HuH-7 (cell line): ENCODE data around the gene CFAP97D2.
"Not testable (repeated sequence)": the region's sequence is repeated elsewhere in the genome, so short reads cannot be mapped to it uniquely, and the experiment has no call there.

Source experiments
- DNase-seq: peaks from one replicate; pipeline ENCODE4 v3.0.0; 2011; ENCODE audit warnings: low spot score

CFAP97D2 gene

DNA sequence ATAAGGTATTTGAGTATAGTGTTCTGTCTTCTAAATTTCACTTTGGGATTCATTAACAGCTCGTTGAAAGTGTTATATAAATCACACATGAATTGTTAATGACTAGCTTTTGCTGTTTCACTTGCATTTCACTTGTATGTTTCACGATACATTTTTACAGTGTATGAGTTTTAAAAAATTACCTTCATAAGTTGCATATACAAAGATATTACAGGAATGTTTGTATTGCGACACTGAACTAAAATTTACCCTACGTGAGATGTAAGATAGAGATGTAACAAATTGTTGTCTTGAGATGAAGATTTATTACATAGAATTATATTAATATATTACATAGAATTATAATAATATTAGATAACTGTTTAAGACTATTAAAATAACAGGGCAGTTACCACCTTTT is 57.2 kb downstream of the CFAP97D2 start:
- no peak for DNase-seq

DNA sequence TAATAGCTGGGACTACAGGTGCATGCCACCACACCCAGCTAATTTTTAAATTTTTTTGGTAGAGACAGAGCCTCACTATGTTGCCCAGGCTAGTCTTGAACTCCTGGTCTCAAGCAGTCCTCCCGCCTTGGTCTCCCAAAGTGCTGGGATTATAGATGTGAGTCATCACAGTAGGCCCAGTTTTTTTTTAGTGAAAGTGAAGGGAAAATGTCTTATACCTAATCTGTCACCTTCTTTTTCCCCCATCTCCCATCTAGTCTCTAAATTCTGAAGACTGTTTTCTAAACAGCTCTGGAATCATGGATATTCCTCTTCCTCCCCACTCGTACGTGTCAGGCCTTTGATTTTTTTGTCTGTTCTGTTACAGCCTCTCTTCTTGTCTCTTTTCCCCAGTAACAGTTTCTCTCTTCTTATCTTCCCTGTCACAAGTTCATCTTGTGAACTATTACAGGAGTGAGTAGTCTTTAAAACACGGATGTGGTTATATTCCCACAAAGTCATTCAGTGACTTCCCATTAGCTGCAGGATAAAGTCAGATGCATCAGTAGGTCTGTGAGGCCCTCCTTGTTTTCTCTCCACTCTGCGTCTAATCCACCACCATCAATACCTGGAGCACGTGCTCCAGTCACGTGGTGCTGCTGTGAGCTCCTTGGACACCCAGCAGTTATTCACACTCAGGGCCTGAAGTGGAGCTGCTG is 58.5 kb downstream of the CFAP97D2 start:
- no peak for DNase-seq

DNA sequence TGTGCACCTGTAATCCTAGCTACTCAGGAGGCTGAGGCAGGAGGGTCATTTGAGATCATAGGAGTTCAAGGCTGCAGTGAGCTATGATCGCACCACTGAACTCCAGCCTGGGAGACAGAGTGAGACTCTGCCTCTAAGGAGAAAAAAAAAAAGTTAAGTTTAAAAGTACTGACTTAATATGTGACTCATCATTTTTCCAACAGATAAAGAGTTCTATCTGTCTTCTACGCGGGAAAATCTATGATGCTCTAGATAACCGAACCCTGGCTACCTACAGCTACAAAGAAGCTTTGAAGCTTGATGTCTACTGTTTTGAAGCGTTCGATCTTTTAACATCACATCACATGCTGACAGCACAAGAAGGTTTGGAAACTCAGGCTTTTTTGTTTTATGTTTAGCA is 62.9 kb downstream of the CFAP97D2 start:
- DNase-seq = no peak

DNA sequence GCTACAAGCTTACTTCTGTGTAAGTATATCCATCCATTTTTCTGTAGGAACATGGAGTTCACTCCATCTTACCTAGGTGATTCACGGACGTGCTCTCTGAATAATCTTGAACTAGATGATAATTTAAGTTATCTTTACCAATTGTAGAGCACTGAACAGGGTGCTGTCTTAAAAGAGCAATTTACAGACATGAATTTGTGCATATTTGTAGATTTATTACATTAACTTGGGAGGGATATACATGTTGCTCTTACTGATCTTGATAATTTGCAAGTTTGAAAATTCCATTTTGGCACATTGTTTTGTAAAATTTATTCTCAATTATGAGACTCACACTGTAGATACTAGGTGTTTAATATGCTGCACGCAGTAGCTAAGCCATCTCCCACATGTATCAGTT is 64.9 kb downstream of the CFAP97D2 start:
- no peak for DNase-seq

DNA sequence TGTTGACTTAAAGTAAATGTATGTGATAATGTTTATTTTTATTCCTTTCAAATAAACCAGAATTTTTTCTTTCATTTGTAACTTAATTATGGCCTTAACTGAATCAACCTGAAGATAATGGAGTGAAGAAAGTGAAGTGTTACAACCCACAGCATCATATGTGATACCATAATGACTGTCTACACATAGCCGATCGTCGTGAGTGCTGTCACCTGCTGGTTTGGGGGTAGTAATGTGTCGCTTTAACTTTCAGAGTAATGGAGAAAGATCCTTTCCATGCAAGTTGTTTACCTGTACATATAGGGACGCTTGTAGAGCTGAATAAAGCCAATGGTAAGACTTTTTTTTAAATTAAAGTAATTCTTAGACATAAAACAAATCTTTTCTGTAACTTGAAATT is 65.6 kb downstream of the CFAP97D2 start:
- DNase-seq = no peak

DNA sequence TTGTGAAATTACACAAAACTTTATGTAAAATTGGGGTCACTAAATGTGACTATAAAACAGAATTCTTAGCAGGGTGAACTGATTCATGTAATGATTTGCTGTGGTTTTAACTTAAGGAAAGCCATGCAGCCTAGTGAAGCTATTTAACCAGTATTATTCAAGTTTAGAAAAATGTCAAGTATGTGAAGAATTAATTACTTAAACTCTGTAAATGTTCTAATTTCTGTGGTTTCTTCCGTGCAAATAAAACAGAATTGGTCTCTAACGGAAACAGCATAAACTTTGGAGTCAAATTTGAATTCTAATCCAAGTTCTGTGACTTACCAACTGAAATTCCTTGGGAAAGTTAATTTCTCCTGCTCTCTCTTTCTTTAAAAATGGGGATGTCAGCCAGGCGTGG is 69.0 kb downstream of the CFAP97D2 start:
- no peak for DNase-seq

DNA sequence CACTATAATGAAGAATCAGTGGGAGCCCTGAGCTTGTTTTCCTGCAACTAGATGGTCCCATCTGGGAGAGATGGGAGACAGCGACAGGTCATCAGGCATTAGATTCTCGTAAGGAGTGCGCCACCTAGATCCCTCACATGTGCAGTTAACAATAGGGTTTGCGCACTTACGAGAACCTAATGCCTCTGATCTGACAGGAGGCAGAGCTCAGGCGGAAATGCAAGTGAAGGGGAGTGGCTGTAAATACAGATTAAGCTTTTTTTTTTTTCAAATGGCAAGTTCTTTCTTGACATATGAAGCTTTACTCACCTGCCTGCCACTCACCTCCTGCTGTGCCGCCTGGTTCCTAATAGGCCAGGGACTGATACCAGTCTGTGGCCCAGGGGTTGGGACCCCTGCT is 70.0 kb downstream of the CFAP97D2 start:
- no peak for DNase-seq

DNA sequence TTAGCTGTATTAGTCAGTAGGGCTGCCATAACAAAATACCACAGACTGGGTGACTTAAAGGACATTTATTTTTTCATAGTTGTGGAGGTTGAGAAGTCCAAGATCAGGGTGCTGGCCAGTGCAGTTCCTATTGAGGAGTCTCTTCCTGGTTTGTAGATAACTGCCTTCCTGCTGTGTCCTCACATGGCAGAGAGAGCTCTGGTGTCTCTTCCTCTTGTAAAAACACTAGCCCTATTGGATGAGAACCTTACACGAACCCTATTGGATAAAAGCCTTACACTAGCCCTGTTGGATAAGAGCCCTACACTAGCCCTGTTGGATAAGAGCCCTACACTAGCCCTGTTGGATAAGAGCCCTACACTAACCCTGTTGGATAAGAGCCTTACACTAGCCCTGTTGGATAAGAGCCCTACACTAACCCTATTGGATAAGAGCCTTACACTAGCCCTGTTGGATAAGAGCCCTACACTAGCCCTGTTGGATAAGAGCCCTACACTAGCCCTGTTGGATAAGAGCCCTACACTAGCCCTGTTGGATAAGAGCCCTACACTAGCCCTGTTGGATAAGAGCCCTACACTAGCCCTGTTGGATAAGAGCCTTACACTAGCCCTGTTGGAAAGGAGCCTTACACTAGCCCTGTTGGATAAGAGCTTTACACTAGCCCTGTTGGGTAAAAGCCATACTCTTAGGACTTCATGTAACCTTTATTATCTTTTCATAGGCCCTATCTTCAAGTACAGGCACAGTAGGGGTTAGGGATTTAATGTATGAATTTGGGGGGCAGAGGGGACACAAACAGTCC is 72.8 kb downstream of the CFAP97D2 start:
- DNase-seq = not testable (repeated sequence)

DNA sequence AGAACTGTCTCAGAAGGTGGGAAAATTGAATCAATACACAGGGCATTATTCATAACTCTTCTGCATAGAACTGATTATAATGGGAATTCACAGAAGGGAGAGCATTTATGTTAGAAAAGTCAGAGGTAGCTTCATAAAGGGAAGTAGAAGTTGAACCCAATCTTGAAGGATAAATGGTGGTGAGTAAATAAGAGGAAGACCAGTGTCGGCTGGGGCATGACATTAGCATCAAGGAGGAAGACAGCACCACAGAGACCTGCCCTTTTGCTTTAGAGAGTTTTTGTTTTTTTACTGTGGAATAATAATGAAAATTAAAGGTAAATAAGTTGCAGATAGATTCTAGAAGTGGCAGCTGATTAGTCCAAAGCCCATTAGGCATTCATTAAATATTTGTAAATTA is 77.5 kb downstream of the CFAP97D2 start:
- DNase-seq = no peak

DNA sequence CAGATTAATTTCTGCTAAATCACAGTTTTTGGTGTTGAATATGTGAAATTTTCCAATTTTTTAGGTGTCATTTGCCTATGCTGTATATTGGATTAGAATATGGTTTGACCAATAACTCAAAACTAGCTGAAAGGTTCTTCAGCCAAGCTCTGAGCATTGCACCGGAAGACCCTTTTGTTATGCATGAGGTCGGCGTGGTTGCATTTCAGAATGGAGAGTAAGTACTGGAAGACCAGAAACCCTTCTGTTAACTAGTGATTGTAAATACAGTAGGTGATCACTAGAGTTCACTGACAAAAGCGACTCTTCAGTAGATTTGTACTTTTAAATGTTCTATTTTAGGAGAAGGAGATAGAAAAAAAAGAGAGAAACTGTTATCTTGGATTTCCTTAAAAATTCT is 78.0 kb downstream of the CFAP97D2 start:
- DNase-seq = no peak

DNA sequence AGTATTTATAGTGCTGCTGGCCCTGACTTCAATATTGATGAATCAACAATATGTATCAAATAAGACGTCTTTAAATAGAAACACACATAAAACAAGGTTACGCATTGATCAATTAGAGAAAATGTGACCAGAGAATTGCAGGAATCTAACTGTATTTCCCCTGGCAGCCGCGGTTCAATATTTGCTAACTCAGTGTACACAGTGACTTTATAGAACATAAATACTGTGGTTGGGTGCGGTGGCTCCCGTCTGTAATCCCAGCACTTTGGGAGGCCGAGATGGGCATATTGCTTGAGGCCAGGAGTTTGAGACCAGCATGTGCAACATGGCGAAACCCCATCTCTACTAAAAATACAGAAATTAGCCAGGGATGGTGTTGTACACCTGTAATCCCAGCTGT is 79.5 kb downstream of the CFAP97D2 start:
- DNase-seq = no peak

DNA sequence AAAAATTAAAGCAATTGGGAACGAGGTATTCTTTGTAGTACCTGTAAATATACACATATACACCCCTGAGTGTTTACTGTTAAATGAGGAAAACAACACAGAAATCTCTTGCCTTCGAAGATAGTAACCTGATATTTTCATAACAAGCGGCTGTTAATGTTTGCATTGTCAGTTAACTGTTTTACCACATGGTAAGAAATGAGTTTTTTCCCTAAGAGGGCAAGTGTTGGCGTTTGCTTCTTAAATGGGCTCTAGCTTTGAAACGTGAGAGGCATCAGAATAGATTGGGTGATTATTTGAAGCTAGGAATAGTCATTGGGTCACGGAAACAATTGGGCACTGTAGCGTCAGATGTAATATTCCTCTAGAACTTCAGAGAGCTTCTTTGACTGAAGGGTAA is 80.3 kb downstream of the CFAP97D2 start:
- no peak for DNase-seq

DNA sequence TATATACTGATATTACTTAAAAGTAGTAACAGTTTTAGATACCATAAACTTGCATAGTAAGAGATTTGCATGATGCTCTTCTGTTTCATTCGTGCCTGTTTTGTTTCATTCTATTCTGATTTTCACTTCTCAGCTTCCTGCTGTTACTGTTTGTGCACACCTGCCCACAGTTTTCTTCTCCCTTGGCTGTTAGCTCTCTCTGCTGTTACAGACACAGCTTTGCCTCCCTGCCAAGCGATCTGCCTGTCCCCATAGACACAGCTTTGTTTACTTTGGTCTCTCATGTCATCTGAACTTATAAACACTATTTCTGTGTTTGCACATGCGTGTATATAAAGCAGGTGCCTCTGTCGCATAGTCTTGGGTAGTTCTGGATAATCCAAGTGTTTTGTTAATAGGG is 80.9 kb downstream of the CFAP97D2 start:
- DNase-seq = no peak

DNA sequence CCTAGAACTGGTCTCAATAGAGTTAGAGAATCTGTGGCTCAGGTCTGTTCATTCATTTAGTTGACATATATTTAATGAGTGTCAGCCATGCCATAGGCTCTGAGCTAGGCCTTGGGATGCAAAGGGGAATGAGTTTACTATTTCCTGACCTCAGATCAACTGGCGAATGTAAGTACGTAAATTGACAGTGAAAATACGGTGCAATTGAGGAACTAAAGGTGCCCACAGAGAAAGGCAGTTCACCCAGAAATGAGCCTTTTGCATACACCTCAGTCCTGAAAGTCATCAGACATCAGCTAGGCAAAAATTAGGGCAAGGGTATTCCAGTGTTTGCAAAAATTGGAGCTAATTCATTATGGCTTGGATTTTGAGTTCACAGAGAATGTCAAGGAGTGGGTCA is 81.8 kb downstream of the CFAP97D2 start:
- DNase-seq = no peak

DNA sequence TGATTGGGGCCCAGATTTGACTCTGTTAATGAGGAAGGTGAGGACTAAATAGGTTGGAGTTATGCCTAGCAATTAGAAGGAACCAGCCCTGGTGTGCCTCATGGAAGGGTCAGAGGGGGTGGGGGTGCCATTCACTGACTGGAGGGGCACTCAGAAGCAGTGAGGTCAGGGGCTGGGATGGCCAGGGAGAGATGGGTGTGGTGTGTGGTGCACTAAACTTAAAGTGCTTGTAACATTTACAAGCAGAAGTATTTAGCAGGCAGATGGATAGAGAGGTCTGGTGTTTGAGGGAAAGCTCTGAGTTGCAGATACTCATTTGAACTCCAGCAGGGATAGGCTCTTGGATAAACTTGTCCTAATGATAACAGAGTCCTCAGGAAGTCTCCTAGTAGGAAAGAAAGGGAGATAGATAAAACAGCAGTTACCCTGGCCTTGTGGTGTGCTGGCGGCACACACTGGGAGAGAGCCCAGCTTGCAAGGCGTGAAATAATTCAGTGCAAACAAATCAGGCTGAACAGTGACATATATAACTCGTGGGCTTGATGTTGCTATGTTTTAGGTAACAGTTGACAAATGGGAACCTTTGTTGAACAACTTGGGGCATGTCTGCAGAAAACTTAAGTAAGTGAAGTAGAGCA is 82.4 kb downstream of the CFAP97D2 start:
- no peak for DNase-seq

DNA sequence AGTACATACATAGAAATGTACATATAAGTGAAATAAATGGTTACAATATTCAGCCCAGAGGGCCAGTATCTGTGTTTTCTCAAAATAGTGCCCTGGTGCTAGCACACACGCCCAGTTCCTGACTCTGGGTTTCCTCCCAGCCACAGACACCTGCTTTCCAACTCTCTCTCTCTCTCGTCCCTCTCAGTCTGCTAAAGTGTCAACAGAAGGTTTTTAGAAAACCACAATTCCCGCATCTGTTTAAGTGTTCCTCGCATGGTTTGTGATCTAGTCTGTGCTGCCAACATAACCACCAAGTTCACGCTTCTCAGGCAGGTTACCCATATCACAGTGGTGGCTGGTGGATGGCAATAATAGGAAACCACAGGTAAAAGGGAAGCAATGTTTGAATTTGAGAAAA is 84.5 kb downstream of the CFAP97D2 start:
- DNase-seq = no peak

DNA sequence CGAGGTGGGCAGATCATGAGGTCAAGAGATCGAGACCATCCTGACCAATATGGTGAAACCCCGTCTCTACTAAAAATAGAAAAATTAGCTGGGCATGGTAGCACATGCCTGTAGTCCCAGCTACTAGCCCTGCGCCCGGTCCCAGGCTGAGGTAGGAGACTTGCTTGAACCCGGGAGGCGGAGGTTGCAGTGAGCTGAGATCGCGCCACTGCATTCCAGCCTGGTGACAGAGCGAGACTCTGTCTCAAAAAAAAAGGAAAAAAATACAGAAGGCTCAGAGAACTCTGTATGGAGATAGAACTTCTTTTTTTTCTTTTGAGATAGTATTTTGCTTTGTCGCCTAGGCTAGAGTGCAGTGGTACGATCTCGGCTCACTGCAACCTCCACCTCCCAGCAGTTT is 85.3 kb downstream of the CFAP97D2 start:
- not testable (repeated sequence) for DNase-seq

DNA sequence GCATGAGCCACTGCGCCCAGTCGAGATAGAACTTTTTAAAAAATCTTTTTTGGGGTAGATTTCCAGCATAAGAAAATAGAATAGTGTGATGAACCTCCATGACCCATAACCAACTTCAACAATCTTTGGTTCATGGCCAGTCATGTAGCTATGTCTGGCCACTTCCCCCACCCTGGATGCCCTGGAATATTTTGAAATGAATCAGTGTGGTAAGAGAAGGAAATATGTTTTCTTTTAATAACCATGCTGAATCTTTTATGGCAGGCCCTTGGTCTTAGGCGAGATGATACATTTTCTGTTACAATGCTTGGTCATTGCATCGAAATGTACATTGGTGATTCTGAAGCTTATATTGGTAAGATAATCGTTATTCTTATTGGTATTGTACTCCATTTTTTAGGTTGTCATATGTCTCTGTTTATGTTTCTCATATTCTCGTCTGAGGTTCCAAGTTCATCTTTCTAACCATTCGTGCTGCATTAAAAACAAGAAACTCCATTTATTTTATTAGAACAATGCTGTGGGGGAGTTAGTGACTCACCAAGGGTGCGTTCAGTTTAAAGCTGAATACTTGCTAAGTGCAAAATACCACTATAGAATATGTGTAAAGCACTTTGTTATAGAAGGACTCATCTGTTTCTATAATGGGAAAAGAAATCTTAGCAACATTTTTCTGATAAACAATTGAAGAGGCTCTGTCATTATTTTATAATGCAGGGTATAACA is 86.0 kb downstream of the CFAP97D2 start:
- DNase-seq = no peak

DNA sequence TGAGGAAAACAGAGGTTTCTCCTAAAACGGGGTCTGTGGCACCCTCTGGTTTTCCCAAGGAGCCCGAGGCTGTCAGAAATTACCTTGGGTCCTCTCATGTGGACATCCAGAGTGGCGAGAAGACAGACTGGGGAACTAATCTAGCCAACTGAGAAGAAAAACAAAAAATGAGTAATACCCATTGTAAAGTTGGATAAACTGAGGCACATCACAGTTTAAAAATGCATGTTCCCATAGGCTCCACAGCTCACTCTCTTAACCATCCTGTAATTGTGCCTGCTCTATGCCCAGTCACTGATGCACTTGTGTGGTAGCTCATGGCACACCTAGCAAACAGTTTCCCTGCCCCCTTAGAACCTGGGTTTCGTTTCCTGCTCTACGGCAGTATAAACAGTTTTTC is 87.2 kb downstream of the CFAP97D2 start:
- DNase-seq = no peak

DNA sequence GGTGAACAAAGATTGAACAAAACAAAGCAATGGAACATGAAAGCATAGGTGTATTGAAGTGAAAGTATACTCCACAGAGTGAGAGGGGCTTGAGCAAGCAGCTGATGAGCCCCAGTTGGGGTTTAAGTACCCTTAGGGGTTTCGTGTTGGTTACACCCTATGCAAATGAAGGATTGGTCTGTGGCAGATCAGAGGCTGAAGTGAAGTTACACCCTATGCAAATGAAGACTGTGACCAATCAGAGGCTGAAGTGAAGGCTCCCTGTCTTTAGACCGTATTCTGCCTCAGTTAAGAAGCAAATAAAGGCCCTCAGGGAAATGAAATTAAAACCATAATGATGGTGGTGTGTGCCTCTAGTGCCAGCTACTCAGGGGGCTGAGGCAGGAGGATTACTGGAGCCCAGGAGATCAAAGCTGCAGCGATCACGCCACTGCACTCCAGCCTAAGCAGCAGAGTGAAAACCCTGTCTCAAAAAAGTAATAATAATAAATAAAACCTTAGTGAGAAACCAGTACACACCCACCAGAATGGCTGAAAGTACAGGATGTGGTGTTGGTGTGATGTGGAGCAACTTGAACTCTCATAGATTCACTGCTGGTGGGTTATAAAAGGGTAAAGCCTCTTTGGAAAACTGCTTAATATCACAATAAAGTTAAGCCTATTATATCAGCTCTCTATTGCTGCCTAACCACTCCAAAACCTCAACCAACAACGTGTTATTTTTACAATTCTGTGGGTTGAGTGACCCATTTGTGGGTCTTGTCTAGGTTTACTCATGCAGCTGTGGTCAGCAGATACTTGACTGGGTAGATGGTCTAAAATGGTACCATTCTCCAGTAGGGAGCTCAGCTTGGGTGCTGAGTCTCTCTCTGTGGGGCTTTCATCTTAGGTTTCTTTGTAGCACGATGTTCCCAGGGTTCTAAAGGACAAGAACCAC is 89.6 kb downstream of the CFAP97D2 start:
- no peak for DNase-seq

DNA sequence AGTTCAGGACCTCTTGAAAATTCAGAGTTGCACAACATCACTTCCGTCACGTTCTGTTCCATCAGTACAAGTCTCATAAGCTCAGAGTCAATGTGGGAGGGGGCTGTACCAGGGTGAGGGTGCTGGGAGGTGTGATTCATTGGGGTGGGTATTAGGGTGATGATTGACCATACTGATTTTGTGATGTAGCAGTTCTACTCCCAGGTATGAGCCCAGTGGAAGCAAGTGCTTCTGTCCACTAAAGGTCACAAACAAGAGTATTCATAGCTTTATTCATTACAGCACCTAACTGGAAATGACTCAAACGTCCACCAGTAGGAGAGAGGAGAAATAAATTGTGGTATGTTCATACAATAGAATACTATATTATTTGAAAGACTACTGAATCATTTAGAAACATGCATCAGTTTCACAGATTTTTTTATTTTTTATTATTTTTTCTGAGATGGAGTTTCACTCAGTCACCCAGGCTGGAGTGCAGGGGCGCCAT is 90.3 kb downstream of the CFAP97D2 start:
- DNase-seq = no peak
